ENCODE results near the gene DOK5. TPM values are rescaled to one million over a fixed set of nuclear protein-coding genes. Genes with fewer than 3 reads are reported as not detected.

The DOK5 gene
- total RNA-seq, 2 donors from 2014 or later = 0.39 TPM; not detected in 1

GRCh38 chr20:54570561-54570960 lies 95.2 kb downstream of the DOK5 start:
- no peaks in the 10 kb centered on the region for H3K36me3 Mint-ChIP-seq
- H3K27ac Mint-ChIP-seq = no peak overlapping the region
- no peaks in the 10 kb centered on the region for H3K4me1 Mint-ChIP-seq (ENCODE audit: low read depth in 2 of 2)
- peaks cover 5 to 7% of the 10 kb centered on the region in 2 donors for H3K27me3 Mint-ChIP-seq
- no peaks in the 10 kb centered on the region for H3K9me3 Mint-ChIP-seq
- DNase-seq (ENCODE audit: low spot score) (no peak), ATAC-seq (no peak)
- H3K4me3 Mint-ChIP-seq = no peak overlapping the region

GRCh38 chr20:54572665-54573435 lies 97.5 kb downstream of the DOK5 start:
- Mint-ChIP-seq H3K27ac (no peak overlapping the region), H3K27me3 (peaks cover 5 to 7% of the 10 kb centered on the region in 2 donors), H3K36me3 (no peaks in the 10 kb centered on the region), H3K9me3 (no peaks in the 10 kb centered on the region), H3K4me3 (no peak overlapping the region), H3K4me1 (ENCODE audit: low read depth in 2 of 2) (no peaks in the 10 kb centered on the region)
- ATAC-seq = no peak
- no peak for DNase-seq (ENCODE audit: low spot score)

GRCh38 chr20:54573838-54574237 lies 98.4 kb downstream of the DOK5 start:
- Mint-ChIP-seq H3K4me1 (ENCODE audit: low read depth in 2 of 2) (no peaks in the 10 kb centered on the region), H3K4me3 (no peak overlapping the region), H3K36me3 (no peaks in the 10 kb centered on the region), H3K27me3 (peaks cover 5 to 7% of the 10 kb centered on the region in 2 donors), H3K9me3 (no peaks in the 10 kb centered on the region), H3K27ac (no peak overlapping the region)
- DNase-seq (ENCODE audit: low spot score) = no peak
- no peak for ATAC-seq

- ATAC-seq (no peak), DNase-seq (ENCODE audit: low spot score) (no peak)
- Mint-ChIP-seq H3K4me1 (ENCODE audit: low read depth in 2 of 2) (no peaks in the 10 kb centered on the region), H3K4me3 (no peak overlapping the region), H3K36me3 (no peaks in the 10 kb centered on the region), H3K27me3 (peaks cover 3 to 7% of the 10 kb centered on the region in 2 donors), H3K27ac (no peak overlapping the region), H3K9me3 (no peaks in the 10 kb centered on the region)
Measured at GRCh38 chr20:54576518-54576917, 101.1 kb downstream of the DOK5 start.

GRCh38 chr20:54577637-54578036 lies 102.2 kb downstream of the DOK5 start:
- no peaks in the 10 kb centered on the region for H3K4me1 Mint-ChIP-seq (ENCODE audit: low read depth in 2 of 2)
- H3K36me3 Mint-ChIP-seq = no peaks in the 10 kb centered on the region
- H3K27ac Mint-ChIP-seq = no peak overlapping the region
- peaks cover 3 to 12% of the 10 kb centered on the region in 2 donors for H3K27me3 Mint-ChIP-seq
- no peak overlapping the region for H3K4me3 Mint-ChIP-seq
- H3K9me3 Mint-ChIP-seq = peaks cover 3% of the 10 kb centered on the region
- DNase-seq (ENCODE audit: low spot score) (no peak), ATAC-seq (no peak)

GRCh38 chr20:54585217-54585616 lies 109.8 kb downstream of the DOK5 start:
- Mint-ChIP-seq H3K4me1 (ENCODE audit: low read depth in 2 of 2) (no peaks in the 10 kb centered on the region), H3K9me3 (peaks cover 12% of the 10 kb centered on the region), H3K27me3 (peaks cover 0 to 24% of the 10 kb centered on the region in 2 donors), H3K27ac (no peak overlapping the region), H3K36me3 (no peaks in the 10 kb centered on the region), H3K4me3 (no peak overlapping the region)
- ATAC-seq (no peak), DNase-seq (ENCODE audit: low spot score) (no peak)

- no peak for DNase-seq (ENCODE audit: low spot score)
- no peaks in the 10 kb centered on the region for H3K36me3 Mint-ChIP-seq
- H3K9me3 Mint-ChIP-seq = peaks cover 9% of the 10 kb centered on the region
- no peak for ATAC-seq
- H3K27me3 Mint-ChIP-seq = peaks cover 3 to 18% of the 10 kb centered on the region in 2 donors
- H3K27ac Mint-ChIP-seq = no peak overlapping the region
- no peaks in the 10 kb centered on the region for H3K4me1 Mint-ChIP-seq (ENCODE audit: low read depth in 2 of 2)
- no peak overlapping the region for H3K4me3 Mint-ChIP-seq
Measured at GRCh38 chr20:54587408-54587807, 112.0 kb downstream of the DOK5 start.

GRCh38 chr20:54589402-54590030 lies 114.1 kb downstream of the DOK5 start:
- Mint-ChIP-seq H3K4me1 (ENCODE audit: low read depth in 2 of 2) (no peaks in the 10 kb centered on the region), H3K9me3 (no peaks in the 10 kb centered on the region), H3K27me3 (peaks cover 3 to 18% of the 10 kb centered on the region in 2 donors), H3K27ac (no peak overlapping the region), H3K4me3 (no peak overlapping the region), H3K36me3 (no peaks in the 10 kb centered on the region)
- no peak for ATAC-seq
- DNase-seq (ENCODE audit: low spot score) = no peak

- peaks cover 6 to 18% of the 10 kb centered on the region in 2 donors for H3K27me3 Mint-ChIP-seq
- H3K27ac Mint-ChIP-seq = no peak overlapping the region
- ATAC-seq (no peak), DNase-seq (ENCODE audit: low spot score) (no peak)
- no peaks in the 10 kb centered on the region for H3K9me3 Mint-ChIP-seq
- H3K36me3 Mint-ChIP-seq = no peaks in the 10 kb centered on the region
- no peaks in the 10 kb centered on the region for H3K4me1 Mint-ChIP-seq (ENCODE audit: low read depth in 2 of 2)
- no peak overlapping the region for H3K4me3 Mint-ChIP-seq
Measured at GRCh38 chr20:54590856-54591255, 115.5 kb downstream of the DOK5 start.

GRCh38 chr20:54596651-54597050 lies 121.3 kb downstream of the DOK5 start:
- Mint-ChIP-seq H3K9me3 (peaks cover 5% of the 10 kb centered on the region), H3K36me3 (no peaks in the 10 kb centered on the region), H3K27me3 (peaks cover 8% of the 10 kb centered on the region in 2 donors), H3K27ac (no peak overlapping the region), H3K4me1 (ENCODE audit: low read depth in 2 of 2) (no peaks in the 10 kb centered on the region), H3K4me3 (no peak overlapping the region)
- DNase-seq (ENCODE audit: low spot score) = no peak
- ATAC-seq = no peak

- DNase-seq (ENCODE audit: low spot score) = no peak
- Mint-ChIP-seq H3K4me1 (ENCODE audit: low read depth in 2 of 2) (no peaks in the 10 kb centered on the region), H3K36me3 (no peaks in the 10 kb centered on the region), H3K9me3 (peaks cover 5% of the 10 kb centered on the region), H3K27ac (no peak overlapping the region), H3K27me3 (peaks cover 6 to 8% of the 10 kb centered on the region in 2 donors), H3K4me3 (no peak overlapping the region)
- no peak for ATAC-seq
Measured at GRCh38 chr20:54598352-54598751, 123.0 kb downstream of the DOK5 start.

GRCh38 chr20:54600634-54601033 lies 125.2 kb downstream of the DOK5 start:
- DNase-seq (ENCODE audit: low spot score) = no peak

GRCh38 chr20:54601831-54602515 lies 126.6 kb downstream of the DOK5 start:
- no peak overlapping the region for H3K27ac Mint-ChIP-seq
- ATAC-seq = no peak
- no peaks in the 10 kb centered on the region for H3K36me3 Mint-ChIP-seq
- peaks cover 2 to 10% of the 10 kb centered on the region in 2 donors for H3K27me3 Mint-ChIP-seq
- H3K4me1 Mint-ChIP-seq (ENCODE audit: low read depth in 2 of 2) = no peaks in the 10 kb centered on the region
- DNase-seq (ENCODE audit: low spot score) = no peak
- H3K4me3 Mint-ChIP-seq = no peak overlapping the region
- H3K9me3 Mint-ChIP-seq = peaks cover 5% of the 10 kb centered on the region

More at GRCh38 chr20:54600634-54601033, 125.2 kb downstream of the DOK5 start:
- Mint-ChIP-seq H3K9me3 (peaks cover 5% of the 10 kb centered on the region), H3K4me1 (ENCODE audit: low read depth in 2 of 2) (no peaks in the 10 kb centered on the region), H3K4me3 (no peak overlapping the region), H3K27me3 (peaks cover 5 to 8% of the 10 kb centered on the region in 2 donors), H3K36me3 (no peaks in the 10 kb centered on the region), H3K27ac (no peak overlapping the region)
- no peak for ATAC-seq

GRCh38 chr20:54605319-54605718 lies 129.9 kb downstream of the DOK5 start:
- DNase-seq (ENCODE audit: low spot score) = no peak
- no peaks in the 10 kb centered on the region for H3K9me3 Mint-ChIP-seq
- ATAC-seq = no peak
- H3K36me3 Mint-ChIP-seq = no peaks in the 10 kb centered on the region
- H3K27ac Mint-ChIP-seq = no peak overlapping the region
- H3K4me1 Mint-ChIP-seq (ENCODE audit: low read depth in 2 of 2) = no peaks in the 10 kb centered on the region
- H3K27me3 Mint-ChIP-seq = peaks cover 2 to 7% of the 10 kb centered on the region in 2 donors
- H3K4me3 Mint-ChIP-seq = no peak overlapping the region

Data from natural killer cell treated with Interleukin-12 subunit alpha and Interleukin-12 subunit beta and Interleukin-15 and Interleukin-18, amount 100 ng/mL, for 72 hours (primary cell).